Smooth muscle cell (in vitro differentiated cells): ENCODE measurements around the gene ATAT1. TPM values are rescaled to one million over a fixed set of nuclear protein-coding genes. Genes with fewer than 3 reads are reported as not detected.

Experiments used
- DNase-seq: peaks from one replicate; lab custom pipeline; 2025; ENCODE audit not compliant: unreplicated experiment; lab: John Stamatoyannopoulos, UW
- H2AFZ ChIP-seq: fragments of 200-600 bp; sonication (generic); 2 replicates; pipeline ENCODE4 v1.6.0; 2016; ENCODE audit warnings: antibody characterized with exemption, low read depth, mild to moderate bottlenecking
- H3F3A ChIP-seq: fragments of 200-600 bp; sonication (generic); 2 replicates; pipeline ENCODE4 v1.6.0; 2017; ENCODE audit warnings: antibody characterized with exemption, low read depth
- H3K27ac ChIP-seq: fragments of 200-600 bp; sonication (generic); 2 replicates; pipeline ENCODE4 v1.5.1; 2016; ENCODE audit warnings: low read depth, mild to moderate bottlenecking
- H3K27me3 ChIP-seq: fragments of 200-600 bp; sonication (generic); 2 replicates; pipeline ENCODE4 v1.6.1; 2016; ENCODE audit warnings: low read depth, mild to moderate bottlenecking
- H3K36me3 ChIP-seq: fragments of 200-600 bp; sonication (generic); 2 replicates; pipeline ENCODE4 v1.5.1; 2016; ENCODE audit warnings: low read depth
- H3K4me1 ChIP-seq: fragments of 200-600 bp; sonication (generic); 2 replicates; pipeline ENCODE4 v1.5.1; 2016; ENCODE audit warnings: low read depth
- H3K4me2 ChIP-seq: fragments of 200-600 bp; sonication (generic); 2 replicates; pipeline ENCODE4 v1.6.0; 2016; ENCODE audit warnings: mild to moderate bottlenecking
- H3K4me3 ChIP-seq: fragments of 200-600 bp; sonication (generic); 2 replicates; pipeline ENCODE4 v1.5.1; 2016; ENCODE audit warnings: mild to moderate bottlenecking
- H3K79me2 ChIP-seq: fragments of 200-600 bp; sonication (generic); 2 replicates; pipeline ENCODE4 v1.6.0; 2016; ENCODE audit warnings: low read depth, mild to moderate bottlenecking
- H3K9ac ChIP-seq: fragments of 200-600 bp; sonication (generic); 2 replicates; pipeline ENCODE4 v1.6.0; 2016; ENCODE audit warnings: low read depth
- H3K9me3 ChIP-seq: fragments of 200-600 bp; sonication (generic); replicated peaks from 2 replicates; pipeline ENCODE4 v1.5.1; 2016; ENCODE audit warnings: low read depth
- H4K20me1 ChIP-seq: fragments of 200-600 bp; sonication (generic); 2 replicates; pipeline ENCODE4 v1.6.0; 2016; ENCODE audit warnings: low read depth
- CTCF ChIP-seq: fragments of 200-600 bp; sonication (generic); IDR thresholded peaks from 2 replicates; pipeline ENCODE4 v1.5.1; 2017; ENCODE audit warnings: borderline replicate concordance, mild to moderate bottlenecking, antibody characterized with exemption; ENCODE audit not compliant: insufficient read depth, poor library complexity, severe bottlenecking
- WGBS: methylation state at CpG from one replicate; pipeline ENCODE4 v1.1.7; 2016; ENCODE audit warnings: low lambda C conversion rate; 5-methylcytosine and 5-hydroxymethylcytosine counted together
- polyA plus RNA-seq: library from polyadenylated mRNA; unstranded; fragments of >200 nt; fragmentation: Nextera tagmentation; extraction: Ambion mirVana; gene quantifications from 2 replicates; pipeline ENCODE4 v1.2.1, GENCODE V29; 2016
- total RNA-seq: library from RNA; depleted of rRNA; stranded (reverse); fragments of >200 nt; gene quantifications from 2 replicates; pipeline ENCODE4 v1.2.3, GENCODE V29; 2014

Gene ATAT1
- total and polyA plus RNA-seq, 2 experiments from 2014 or later, result 8.5 to 16.5 TPM

GRCh38 chr6:30686908-30687658, 60.4 kb downstream of the ATAT1 start:
- peaks cover 50% of the 10 kb centered on the region for H3K4me1 ChIP-seq
- H3K9ac ChIP-seq, result peak overlapping the region; percentile 91
- H3K9me3 ChIP-seq, result no peaks in the 10 kb centered on the region
- H3K27me3 ChIP-seq, result no peaks in the 10 kb centered on the region
- H3K4me3 ChIP-seq, result peak overlapping the region; percentile 78
- peak overlapping the region; percentile 52 for H2AFZ ChIP-seq
- peak; percentile 81 for DNase-seq
- H3K79me2 ChIP-seq, result peaks cover 68% of the 10 kb centered on the region
- peak overlapping the region; percentile 92 for H3K27ac ChIP-seq
- peak overlapping the region; percentile 93 for H3K4me2 ChIP-seq
- H3F3A ChIP-seq, result peaks cover 43% of the 10 kb centered on the region
- H3K36me3 ChIP-seq, result no peaks in the 10 kb centered on the region
- no peak for TF ChIP-seq CTCF
- WGBS, result 1% methylated on average over 28 of the region's 52 CpGs
- H4K20me1 ChIP-seq, result peaks cover 39% of the 10 kb centered on the region

GRCh38 chr6:30687659-30688431, 61.2 kb downstream of the ATAT1 start:
- Histone ChIP-seq H3K79me2 (peaks cover 60% of the 10 kb centered on the region), H3K27me3 (no peaks in the 10 kb centered on the region), H3K27ac (peak overlapping the region; percentile 92), H3K9ac (peak overlapping the region; percentile 91), H3K4me2 (peak overlapping the region; percentile 93), H2AFZ (no peak overlapping the region), H4K20me1 (peaks cover 31% of the 10 kb centered on the region), H3K36me3 (no peaks in the 10 kb centered on the region), H3K4me3 (peak overlapping the region; percentile 78), H3K9me3 (no peaks in the 10 kb centered on the region), H3K4me1 (peaks cover 43% of the 10 kb centered on the region), H3F3A (peaks cover 40% of the 10 kb centered on the region)
- no peak for DNase-seq
- TF ChIP-seq CTCF, result no peak
- 20% methylated on average over 21 of the region's 22 CpGs for WGBS

- H3K9me3 ChIP-seq, result no peaks in the 10 kb centered on the region
- no peak overlapping the region for H3K4me3 ChIP-seq
- 95% methylated on average over 9 of the region's 9 CpGs for WGBS
Observed at GRCh38 chr6:30688569-30688968, 61.9 kb downstream of the ATAT1 start.

More at GRCh38 chr6:30688569-30688968, 61.9 kb downstream of the ATAT1 start:
- Histone ChIP-seq H3K4me1 (peaks cover 35% of the 10 kb centered on the region), H3F3A (peaks cover 33% of the 10 kb centered on the region), H3K36me3 (no peaks in the 10 kb centered on the region), H3K9ac (no peak overlapping the region), H2AFZ (no peak overlapping the region), H4K20me1 (peaks cover 24% of the 10 kb centered on the region), H3K27ac (peak overlapping the region; percentile 92), H3K79me2 (peaks cover 53% of the 10 kb centered on the region), H3K4me2 (peak overlapping the region; percentile 93), H3K27me3 (no peaks in the 10 kb centered on the region)
- DNase-seq, result no peak
- TF ChIP-seq CTCF, result no peak
